GM18507 (cell line): ENCODE data around the gene FKRP.

ENCODE experiments used
- DNase-seq: peaks from one replicate; pipeline ENCODE4 v3.0.0; 2011; ENCODE audit warnings: low read depth; ENCODE audit not compliant: insufficient read length; ENCODE audit errors: extremely low spot score
- FAIRE-seq: peaks from 2 replicates; lab custom pipeline; 2011; peaks lifted over from hg19 to GRCh38; lab: Jason Lieb, UNC

Gene FKRP

GRCh38 chr19:46729696-46730095 is 16.2 kb upstream of the FKRP start:
- DNase-seq = no peak
- FAIRE-seq = no peak

DNA sequence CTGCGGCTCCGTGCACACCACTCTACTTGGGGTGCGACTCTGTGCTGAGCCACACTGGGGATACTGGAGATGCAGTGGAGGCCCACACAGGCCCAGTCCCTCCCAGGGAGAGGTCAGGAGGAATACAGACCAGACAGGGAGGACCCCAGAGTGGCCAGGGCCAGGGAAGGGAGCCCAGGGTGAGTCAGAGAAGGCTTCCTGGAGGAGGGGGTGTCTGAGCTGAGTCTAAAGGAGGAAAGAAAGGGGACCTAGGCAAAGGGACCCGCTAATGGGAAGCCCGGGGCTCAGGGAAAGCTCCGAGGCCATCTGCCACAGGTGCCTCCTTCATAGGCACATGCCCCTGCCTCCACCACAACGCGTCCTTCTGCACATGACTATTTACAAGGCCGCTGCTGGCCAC is 15.7 kb upstream of the FKRP start:
- FAIRE-seq (no peak), DNase-seq (no peak)

- DNase-seq = no peak
Measured at GRCh38 chr19:46730595-46730994, 15.3 kb upstream of the FKRP start.

DNA sequence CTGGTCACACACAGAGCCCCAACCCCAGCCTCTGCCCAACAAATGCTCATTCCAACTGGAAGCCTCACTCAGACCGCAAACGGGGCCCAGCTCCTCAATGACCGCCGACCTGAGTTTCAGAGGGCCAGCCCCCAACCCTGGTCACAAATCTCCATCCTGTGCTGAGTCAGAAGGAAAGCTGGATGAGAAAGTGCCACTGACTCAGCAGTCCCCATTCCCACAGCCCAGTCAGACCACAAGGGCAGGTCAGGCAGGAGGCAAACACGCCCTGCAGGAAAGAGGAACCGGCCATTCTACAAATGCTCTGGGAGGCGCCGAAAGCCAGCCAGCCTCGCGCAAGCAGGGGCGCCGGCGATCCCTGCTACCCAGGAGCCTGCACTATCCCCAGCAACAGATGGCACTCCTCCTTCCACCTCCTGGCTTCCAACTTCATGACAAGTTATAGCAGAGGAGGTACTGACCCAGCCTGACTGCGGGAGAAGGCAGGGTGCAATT is 14.8 kb upstream of the FKRP start:
- no peak for DNase-seq
- FAIRE-seq = no peak

More at GRCh38 chr19:46730595-46730994, 15.3 kb upstream of the FKRP start:
- FAIRE-seq = no peak

DNA sequence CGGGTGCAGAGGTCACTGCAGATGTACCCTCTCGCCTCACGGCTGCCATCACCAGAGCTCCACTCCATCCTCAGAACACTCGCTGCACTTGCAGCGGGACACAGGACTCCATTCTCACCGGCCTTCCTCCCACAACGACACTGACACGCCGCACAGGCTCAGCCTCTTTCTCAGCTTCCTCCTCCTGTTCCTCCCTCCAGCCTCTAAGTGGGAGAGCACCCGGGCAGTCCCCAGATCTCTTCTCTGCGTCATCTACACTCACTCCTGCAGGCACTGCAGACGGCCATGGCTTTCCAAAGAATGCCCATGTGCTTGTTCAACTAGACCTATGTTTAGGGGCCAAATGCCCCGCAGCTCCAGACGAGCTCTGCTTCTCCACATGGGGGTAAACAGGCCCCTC is 14.3 kb upstream of the FKRP start:
- DNase-seq = no peak
- FAIRE-seq = no peak

DNA sequence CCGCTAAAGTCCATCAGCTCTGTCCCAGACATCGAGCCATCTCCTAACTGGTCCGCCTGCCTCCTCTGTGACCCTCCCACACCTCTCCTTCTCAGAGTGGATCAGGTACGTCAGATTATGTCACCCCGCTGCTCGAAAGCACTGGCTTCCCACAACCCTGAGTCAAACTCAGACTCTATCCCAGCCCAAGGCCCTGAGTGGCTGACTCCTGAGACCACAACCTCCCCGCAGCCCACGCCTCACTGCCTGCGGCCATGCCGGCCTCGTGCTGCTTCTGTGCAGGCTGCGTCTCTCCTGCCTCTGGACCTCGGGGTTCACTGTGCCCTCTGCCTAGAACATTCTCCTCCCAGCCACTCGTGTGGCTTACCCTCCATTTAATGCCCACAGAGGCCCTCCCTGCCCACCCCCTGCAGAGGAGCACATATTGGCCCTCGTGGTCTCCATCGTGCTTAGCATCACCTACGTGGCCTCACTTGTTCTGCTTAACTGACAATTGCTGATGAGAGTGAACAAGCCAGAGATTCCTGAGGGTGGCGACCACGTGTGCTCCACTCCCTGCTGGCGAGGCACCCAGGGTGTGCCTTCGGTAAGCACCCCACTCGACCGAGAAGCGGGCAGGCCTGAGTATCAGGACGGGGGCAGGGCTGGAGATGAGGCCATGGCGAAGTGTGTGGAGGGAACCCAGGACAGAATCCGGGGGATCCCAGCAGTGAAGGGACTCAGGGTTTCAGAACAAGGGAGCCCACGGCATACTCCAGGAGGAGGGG is 13.5 kb upstream of the FKRP start:
- DNase-seq = no peak
- FAIRE-seq = no peak

DNA sequence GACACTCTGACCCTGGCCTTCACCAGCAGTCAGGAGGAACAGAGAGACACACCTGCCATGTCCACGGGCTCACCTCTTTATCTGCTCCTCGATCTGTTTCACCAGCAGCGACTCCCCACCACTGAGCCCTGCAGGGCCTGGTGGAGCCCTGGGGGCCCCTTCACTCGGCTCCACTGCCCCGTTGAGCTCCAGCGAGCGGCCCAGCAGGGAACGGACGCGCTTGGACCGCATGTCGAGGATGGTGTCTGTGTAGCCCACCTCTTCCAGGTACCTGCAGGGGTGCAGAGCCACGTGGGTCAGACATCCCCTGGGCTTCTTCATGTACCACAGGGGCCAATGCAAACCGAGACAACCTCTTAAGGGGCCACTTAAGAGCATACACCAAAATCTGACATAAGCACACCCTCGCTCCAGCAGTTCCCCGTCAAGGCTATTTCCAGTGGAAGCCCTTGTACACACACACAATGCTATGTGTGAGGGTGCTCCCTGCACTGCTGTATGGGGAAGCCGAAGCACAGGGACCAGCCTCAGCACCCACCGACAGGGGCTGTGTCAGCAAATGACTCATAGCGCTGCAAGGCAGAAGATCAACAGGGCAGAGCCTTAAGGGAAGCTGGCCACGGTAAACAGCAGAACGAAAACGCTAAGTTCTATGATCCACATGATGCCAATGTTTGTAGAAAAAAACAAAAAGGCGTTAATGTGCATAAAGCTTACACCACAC is 12.7 kb upstream of the FKRP start:
- FAIRE-seq (no peak), DNase-seq (no peak)

DNA sequence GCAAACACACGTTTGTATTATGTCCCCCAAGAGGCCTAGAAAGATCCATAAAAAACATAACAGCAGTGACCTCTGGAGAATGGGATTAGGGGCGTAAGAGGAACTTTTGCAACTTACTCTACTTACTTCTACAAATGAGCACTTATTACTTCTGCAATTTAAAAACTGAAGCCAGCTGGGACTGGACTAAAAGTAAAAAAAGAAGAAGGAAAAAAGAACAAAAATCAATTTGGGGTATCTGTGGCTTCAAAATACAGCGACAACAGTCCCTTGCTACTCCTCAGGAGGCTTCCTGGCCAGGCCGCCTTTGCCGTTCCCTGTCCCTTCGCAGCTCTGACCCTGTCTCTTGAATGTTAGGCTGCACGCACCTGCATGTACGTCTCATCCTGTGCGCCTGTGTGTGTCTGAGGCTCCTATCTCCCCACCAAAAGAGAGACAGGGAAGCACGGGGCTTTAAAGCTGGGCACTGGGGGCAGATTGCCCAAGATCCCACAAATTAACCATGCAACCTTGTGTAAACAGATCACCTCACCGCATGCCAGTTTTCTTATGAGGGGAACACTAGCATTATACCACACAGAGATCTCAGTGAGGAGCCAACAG is 12.1 kb upstream of the FKRP start:
- DNase-seq (no peak), FAIRE-seq (no peak)

- FAIRE-seq (no peak), DNase-seq (no peak)
Measured at GRCh38 chr19:46736531-46737297, 9.1 kb upstream of the FKRP start.

GRCh38 chr19:46737298-46737654 is 8.6 kb upstream of the FKRP start:
- DNase-seq (no peak), FAIRE-seq (no peak)

GRCh38 chr19:46737761-46738171 is 8.1 kb upstream of the FKRP start:
- DNase-seq = no peak
- FAIRE-seq = no peak

DNA sequence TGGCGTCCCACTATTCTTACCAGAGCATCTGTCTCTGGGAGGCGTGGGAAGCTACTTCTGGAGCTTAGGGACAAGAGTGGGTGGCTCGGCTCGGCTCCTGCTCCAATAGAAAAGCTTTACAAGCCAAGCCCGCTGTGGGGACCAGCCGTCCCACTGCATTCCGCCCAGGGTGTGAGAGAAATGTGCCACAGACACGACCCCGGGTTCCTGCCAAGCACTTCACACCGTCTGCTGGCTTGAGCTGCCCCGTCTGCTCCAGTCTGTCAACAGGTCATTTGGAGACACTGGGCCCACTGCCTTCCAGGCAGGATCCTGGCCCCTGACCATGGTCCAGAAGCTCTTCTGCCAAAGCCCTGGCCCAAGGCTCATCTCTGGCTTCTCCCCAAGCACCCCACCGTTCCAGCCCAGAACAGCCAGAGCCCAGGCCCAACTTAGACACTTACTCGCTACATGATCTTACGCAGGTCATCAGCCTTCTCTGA is 6.5 kb upstream of the FKRP start:
- DNase-seq = no peak
- FAIRE-seq = no peak

DNA sequence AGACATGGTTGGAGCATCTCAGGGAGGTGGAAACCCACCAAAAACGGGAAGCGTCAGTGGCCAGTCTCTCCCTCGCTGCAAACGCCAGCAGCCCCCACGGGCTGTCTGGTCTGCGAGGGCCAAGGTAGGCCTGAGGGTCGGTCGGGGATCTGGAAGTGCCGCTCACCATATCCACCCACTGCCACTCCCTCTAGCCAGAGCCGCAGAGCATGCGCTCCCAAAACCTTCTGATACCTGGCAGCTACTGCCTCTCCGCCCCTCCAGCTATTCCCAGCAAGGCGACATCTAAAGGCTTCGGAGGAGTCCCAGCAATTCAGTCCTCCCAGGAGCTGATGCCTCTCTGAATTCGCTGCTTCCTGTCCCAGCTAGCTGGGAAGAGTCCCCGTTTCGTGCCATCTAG is 4.4 kb upstream of the FKRP start:
- FAIRE-seq = no peak

DNA sequence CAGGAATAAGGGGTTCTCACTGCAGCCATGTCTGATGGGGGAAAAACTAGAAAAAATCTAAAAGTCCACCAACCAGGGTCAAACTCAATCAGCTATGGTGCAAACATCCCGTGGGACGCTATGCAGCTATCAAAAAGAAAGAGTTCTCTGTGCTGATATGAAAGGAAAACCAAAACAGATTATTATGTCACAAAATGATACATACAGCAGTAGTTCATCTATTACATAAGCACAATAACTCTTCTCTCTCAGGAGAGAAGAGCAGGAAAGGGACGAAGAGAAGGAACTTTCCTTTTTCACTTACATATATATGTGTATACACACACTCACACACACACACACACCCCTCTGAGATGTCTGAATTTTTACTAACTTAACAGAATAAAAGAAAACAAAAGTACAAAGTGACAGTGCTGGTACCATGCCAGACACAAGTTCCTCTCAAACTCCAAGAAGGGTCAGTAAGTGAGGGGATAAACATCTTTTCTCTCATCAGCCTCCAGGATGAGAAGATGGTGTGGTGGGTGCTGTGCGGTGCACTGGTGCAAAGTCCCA is 2.9 kb upstream of the FKRP start:
- no peak for DNase-seq
- peak; percentile 61 for FAIRE-seq

More for the DNA sequence above, 4.4 kb upstream of the FKRP start:
- no peak for DNase-seq

- FAIRE-seq = no peak
Measured at GRCh38 chr19:46744005-46744691, 1.7 kb upstream of the FKRP start.

DNA sequence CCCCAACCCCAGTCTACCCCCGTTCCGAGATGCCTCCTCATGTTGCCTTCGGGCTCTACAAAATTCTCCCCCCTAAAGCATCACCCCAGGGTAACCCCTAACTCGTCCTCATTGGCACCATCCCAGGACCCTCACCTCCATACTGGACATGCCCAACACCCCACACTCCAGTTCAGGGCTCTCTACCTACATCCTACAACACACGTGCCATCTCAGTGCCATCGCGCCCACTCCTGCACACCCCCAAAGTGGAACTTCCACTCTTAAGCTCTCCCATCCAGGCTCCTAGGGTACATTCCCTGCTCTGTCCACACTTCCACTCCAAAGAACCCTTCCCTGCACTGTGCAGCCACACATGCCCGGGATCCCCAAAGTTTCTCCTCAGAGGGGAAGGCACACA is 827 bp upstream of the FKRP start:
- DNase-seq (no peak), FAIRE-seq (no peak)

More at GRCh38 chr19:46744005-46744691, 1.7 kb upstream of the FKRP start:
- DNase-seq = no peak

GRCh38 chr19:46746281-46747057 is 612 bp downstream of the FKRP start, which contains the start of gene STRN4:
TSS of gene STRN4 (minus strand) at chr19:46746450. CDS start at chr19:46746430, 20 bp downstream.
- no peak for FAIRE-seq
- peak; percentile 80 for DNase-seq
